Measurements from ENCODE around the gene ACTMAP. TPM values are rescaled to one million over a fixed set of nuclear protein-coding genes. Genes with fewer than 3 reads are reported as not detected.

ACTMAP gene
- total RNA-seq, 1 experiment from 2014 or later, result 5.5 TPM

- in situ Hi-C loops (cut with HindIII; ENCODE audit: low pct_unique_long_range_greater_than_20kb, low sequenced_read_pairs), result no loop called here
- no peak overlapping the region for H3K27ac ChIP-seq (ENCODE audit: low read length)
- ChIA-PET CTCF (no interaction called here), POLR2A (no interaction called here)
- ATAC-seq (no peak), DNase-seq (ENCODE audit: low read depth, low spot score) (no peak)
- no peak for TF ChIP-seq CTCF (IDR thresholded peaks at IDR 0.05)
- TF ChIP-seq SIN3A (IDR thresholded peaks at IDR 0.05; ENCODE audit: borderline replicate concordance, insufficient read depth, low read depth, low read length), result no peak
- TF ChIP-seq, protein P1, sequence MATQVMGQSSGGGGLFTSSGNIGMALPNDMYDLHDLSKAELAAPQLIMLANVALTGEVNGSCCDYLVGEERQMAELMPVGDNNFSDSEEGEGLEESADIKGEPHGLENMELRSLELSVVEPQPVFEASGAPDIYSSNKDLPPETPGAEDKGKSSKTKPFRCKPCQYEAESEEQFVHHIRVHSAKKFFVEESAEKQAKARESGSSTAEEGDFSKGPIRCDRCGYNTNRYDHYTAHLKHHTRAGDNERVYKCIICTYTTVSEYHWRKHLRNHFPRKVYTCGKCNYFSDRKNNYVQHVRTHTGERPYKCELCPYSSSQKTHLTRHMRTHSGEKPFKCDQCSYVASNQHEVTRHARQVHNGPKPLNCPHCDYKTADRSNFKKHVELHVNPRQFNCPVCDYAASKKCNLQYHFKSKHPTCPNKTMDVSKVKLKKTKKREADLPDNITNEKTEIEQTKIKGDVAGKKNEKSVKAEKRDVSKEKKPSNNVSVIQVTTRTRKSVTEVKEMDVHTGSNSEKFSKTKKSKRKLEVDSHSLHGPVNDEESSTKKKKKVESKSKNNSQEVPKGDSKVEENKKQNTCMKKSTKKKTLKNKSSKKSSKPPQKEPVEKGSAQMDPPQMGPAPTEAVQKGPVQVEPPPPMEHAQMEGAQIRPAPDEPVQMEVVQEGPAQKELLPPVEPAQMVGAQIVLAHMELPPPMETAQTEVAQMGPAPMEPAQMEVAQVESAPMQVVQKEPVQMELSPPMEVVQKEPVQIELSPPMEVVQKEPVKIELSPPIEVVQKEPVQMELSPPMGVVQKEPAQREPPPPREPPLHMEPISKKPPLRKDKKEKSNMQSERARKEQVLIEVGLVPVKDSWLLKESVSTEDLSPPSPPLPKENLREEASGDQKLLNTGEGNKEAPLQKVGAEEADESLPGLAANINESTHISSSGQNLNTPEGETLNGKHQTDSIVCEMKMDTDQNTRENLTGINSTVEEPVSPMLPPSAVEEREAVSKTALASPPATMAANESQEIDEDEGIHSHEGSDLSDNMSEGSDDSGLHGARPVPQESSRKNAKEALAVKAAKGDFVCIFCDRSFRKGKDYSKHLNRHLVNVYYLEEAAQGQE (IDR thresholded peaks at IDR 0.05; ENCODE audit: insufficient read depth in 1 of 2, low read depth in 2 of 2, low read length in 1 of 2), result no peak
- no TSS peak for BruUV-seq (replicated peaks)
- intact Hi-C loops (cut with micrococcal nuclease; ENCODE audit: unreplicated experiment), result no loop called here
- H3K4me1 ChIP-seq (ENCODE audit: control insufficient read depth, insufficient read depth, low read length), result no peaks in the 10 kb centered on the region
- no peaks in the 10 kb centered on the region for H3K9me3 ChIP-seq (ENCODE audit: control insufficient read depth, insufficient read depth, low read depth, low read length)
- H3K36me3 ChIP-seq (ENCODE audit: control insufficient read depth, insufficient read depth, low read length), result no peaks in the 10 kb centered on the region
- H3K27me3 ChIP-seq (ENCODE audit: control insufficient read depth, insufficient read depth, low read length), result no peaks in the 10 kb centered on the region
- no peak overlapping the region for H3K4me3 ChIP-seq (ENCODE audit: low read depth in 2 of 2, low read length in 2 of 2)
Measured at GRCh38 chr19:40742477-40742876, 7.8 kb downstream of the ACTMAP start.

GRCh38 chr19:40741527-40742390 is 8.5 kb downstream of the ACTMAP start:
- in situ Hi-C loops (cut with HindIII; ENCODE audit: low pct_unique_long_range_greater_than_20kb, low sequenced_read_pairs) (no loop called here), intact Hi-C loops (cut with micrococcal nuclease; ENCODE audit: unreplicated experiment) (no loop called here)
- H3K36me3 ChIP-seq (ENCODE audit: control insufficient read depth, insufficient read depth, low read length), result no peaks in the 10 kb centered on the region
- H3K9me3 ChIP-seq (ENCODE audit: control insufficient read depth, insufficient read depth, low read depth, low read length), result no peaks in the 10 kb centered on the region
- H3K4me3 ChIP-seq (ENCODE audit: low read depth in 2 of 2, low read length in 2 of 2), result no peak overlapping the region
- CTCF ChIA-PET, result no interaction called here
- DNase-seq (ENCODE audit: low read depth, low spot score) (no peak), ATAC-seq (no peak)
- no peak for TF ChIP-seq CTCF (IDR thresholded peaks at IDR 0.05)
- no peak for TF ChIP-seq SIN3A (IDR thresholded peaks at IDR 0.05; ENCODE audit: borderline replicate concordance, insufficient read depth, low read depth, low read length)
- TF ChIP-seq POLR2AphosphoS5 (IDR thresholded peaks at IDR 0.05; ENCODE audit: low read depth, low read length), result no peak
- H3K4me1 ChIP-seq (ENCODE audit: control insufficient read depth, insufficient read depth, low read length), result no peaks in the 10 kb centered on the region
- POLR2A ChIA-PET, result no interaction called here
- BruUV-seq (replicated peaks), result no TSS peak
- no peak overlapping the region for H3K27ac ChIP-seq (ENCODE audit: low read length)
- no peaks in the 10 kb centered on the region for H3K27me3 ChIP-seq (ENCODE audit: control insufficient read depth, insufficient read depth, low read length)
